NCI-H748 (cell line): ENCODE data around the gene MAP3K20.
A peak's percentile ranks its signal among the peaks of the same experiment; 100 is the strongest.
"Not testable (repeated sequence)": the region's sequence is repeated elsewhere in the genome, so short reads cannot be mapped to it uniquely, and the experiment has no call there.

ENCODE experiments used
- DNase-seq: peaks from one replicate; lab custom pipeline; 2025; ENCODE audit not compliant: unreplicated experiment; lab: John Stamatoyannopoulos, UW

The MAP3K20 gene

DNA sequence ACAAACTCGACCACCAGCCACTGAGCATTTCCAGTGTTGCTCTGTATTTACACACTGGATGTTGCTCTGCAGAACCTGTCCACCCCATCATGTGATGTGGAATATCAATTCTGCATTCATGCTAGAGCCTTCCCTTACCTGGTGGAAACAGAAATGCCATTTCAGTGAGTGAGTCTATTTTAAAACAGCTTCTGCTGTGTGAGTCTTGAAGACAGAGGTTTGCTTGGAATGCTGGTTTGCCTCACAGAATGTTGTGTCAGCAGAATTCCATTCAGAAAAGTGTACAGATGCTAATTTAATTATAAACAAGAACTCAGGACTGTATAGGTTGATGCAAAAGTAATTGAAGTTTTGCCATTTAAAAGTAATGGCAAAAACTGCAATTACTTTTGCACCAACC lies 118.3 kb downstream of the MAP3K20 start:
- DNase-seq: no peak

DNA sequence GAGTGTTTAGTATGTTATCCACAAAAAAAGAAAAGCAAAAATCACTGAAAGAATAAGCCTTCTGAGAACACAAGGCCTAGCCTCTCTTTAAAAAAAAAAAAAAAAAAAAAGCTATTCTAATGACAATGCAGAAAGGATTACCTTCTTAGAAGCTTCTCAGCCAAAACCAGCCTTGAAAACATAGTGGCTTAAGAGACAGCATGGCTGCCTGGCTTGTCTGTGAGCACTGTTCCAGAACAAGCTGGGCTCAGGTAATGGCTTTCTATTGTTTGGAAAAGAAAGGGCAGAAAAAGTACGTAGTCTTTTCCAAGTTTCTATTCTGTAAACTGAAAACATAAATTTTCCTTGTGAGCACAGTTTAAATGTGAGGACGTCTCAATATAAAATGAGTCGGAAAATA lies 119.5 kb downstream of the MAP3K20 start:
- no peak for DNase-seq

DNA sequence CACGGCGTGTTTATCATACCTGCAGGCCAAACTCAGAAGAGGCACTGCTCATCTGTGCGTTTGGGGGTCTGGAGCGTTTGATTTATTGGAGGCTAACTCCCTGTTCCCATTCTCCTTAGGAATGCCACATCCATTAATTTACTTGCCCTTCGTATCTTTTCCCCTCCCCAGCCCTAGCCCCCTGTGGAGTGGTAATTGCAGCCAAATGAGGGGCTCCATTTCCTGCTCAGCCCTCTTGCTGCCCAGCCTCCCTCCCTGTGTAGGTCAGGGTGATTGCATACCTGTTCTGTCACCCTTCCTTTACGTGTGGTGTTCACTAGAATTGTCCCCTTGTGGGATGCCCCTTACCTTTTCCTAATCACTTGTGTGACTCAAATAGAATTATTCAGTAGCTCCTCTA lies 120.4 kb downstream of the MAP3K20 start:
- DNase-seq: no peak

DNA sequence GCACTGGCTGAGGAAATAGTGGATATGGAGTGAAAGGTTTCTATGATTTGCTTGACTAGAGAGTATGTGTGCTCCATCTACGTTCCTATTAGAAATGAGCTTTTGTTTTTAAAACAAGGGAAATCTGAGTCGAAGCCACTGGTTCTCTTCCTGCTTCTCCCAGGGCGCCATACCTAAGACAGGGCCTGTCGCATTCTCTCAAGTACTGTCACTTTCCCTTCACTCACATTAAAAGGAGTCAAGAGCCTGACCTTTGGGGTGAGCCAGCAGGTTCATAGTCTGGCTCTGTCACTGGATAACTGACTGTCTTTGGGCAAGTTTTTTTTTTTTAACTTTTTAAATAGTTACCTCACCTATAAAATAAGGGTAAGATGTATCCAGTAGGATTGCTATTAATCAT lies 121.0 kb downstream of the MAP3K20 start:
- no peak for DNase-seq

DNA sequence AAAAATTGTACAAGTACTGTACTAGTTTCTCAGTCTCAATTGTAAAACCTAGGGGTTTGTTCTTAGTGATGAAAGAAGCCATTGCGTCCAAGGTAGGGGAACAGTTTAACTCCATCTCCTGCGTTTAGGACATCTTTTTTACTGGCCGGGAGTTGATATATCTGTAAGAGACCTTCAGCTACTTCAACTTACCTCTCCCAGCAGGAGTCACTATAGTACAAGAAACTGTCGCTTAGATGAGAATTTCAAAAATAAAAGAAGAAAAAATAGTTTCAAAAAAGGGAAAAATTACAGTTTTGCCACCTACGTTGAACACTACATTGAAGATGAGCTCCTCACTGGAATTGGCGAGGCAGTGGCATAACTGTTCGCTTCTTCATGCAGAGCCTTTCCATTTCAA lies 122.7 kb downstream of the MAP3K20 start:
- no peak for DNase-seq

DNA sequence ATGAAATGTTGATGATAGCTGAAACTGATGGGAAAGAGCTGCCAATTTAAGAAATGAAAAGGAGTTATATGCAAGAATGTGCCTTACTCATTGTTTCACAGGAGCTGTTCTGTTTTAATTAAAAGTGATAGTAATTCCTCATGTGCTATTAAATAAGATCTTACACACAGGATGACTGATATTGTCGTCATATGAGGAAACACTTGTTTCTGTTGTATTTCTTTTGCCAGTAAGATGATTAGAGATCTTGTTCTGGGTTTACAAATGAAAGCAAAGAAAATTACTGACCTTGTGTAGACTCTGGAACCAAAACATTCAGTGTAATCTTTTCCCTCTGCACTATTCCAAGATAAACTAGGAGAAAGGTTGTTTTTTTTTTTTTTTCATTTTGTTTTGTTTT lies 123.6 kb downstream of the MAP3K20 start:
- DNase-seq: no peak

DNA sequence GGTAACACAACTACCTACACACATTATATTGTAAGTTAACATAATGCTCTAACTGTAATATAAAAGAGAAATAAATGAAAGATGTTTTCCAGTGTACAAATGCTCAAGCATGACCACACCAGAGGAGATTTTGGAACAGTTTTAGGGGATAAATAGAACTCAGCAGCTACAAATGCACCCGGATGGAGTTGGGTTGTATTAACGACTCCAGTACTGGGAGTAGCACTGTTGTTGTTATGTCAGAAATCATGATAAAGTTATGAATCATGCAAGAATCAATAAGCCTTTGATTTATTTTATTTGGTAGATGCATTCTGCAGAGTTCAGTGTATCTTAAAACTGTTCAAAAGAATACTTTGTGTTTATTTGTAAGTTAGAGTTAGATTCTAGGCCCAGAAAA lies 126.9 kb downstream of the MAP3K20 start:
- no peak for DNase-seq

DNA sequence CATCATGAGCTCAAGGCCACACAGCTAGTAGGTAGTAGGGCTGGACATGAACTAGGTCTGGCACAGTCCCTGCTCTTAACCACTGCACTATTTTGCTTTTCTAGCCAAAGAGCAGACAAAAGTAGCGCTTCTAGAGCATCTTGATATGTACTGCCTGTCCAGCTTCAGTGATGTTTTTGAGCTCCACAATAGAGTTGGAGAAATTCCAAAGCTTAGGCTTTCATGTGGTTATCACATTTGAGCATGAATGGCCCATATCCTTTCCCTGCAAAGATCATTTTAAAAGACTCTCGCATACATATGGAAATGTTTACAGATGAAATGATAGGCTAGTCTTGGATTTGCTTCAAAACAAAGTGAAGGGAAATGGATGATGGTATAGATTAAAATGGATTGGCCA lies 128.7 kb downstream of the MAP3K20 start:
- no peak for DNase-seq

DNA sequence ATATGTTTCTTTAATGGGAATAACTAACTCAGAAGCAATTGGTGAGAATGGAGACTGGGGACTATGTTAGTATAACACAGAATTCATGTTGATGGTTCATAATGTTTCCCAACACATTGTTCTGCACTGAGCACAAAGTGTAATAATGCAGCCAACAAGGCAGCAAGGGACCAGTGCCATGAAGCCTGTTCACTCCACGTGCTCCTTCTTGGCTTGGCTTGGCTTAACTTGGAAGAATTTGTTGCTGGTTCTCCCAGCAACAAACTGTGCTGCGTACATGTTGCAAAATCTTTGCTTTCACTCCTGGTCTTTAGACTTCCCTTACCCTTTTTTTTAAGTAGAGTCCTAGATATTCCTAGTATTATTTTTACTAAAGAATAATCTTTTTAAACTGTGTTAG lies 129.7 kb downstream of the MAP3K20 start:
- no peak for DNase-seq

DNA sequence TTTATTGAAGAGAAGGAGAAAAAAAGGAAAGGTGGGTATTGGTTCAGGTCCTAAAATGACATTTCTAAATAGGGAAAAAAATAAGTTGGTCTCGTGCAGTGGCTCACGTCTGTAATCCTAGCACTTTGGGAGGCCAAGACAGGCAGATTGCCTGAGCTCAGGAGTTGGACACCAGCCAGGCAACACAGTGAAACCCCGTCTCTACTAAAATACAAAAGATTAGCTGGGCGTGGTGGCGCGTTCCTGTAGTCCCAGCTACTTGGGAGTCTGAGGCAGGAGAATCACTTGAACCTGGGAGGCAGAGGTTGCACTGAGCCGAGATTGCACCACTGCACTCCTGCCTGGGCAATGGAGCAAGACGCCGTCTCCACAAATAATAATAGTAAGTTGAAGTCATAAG lies 131.5 kb downstream of the MAP3K20 start:
- not testable (repeated sequence) for DNase-seq

DNA sequence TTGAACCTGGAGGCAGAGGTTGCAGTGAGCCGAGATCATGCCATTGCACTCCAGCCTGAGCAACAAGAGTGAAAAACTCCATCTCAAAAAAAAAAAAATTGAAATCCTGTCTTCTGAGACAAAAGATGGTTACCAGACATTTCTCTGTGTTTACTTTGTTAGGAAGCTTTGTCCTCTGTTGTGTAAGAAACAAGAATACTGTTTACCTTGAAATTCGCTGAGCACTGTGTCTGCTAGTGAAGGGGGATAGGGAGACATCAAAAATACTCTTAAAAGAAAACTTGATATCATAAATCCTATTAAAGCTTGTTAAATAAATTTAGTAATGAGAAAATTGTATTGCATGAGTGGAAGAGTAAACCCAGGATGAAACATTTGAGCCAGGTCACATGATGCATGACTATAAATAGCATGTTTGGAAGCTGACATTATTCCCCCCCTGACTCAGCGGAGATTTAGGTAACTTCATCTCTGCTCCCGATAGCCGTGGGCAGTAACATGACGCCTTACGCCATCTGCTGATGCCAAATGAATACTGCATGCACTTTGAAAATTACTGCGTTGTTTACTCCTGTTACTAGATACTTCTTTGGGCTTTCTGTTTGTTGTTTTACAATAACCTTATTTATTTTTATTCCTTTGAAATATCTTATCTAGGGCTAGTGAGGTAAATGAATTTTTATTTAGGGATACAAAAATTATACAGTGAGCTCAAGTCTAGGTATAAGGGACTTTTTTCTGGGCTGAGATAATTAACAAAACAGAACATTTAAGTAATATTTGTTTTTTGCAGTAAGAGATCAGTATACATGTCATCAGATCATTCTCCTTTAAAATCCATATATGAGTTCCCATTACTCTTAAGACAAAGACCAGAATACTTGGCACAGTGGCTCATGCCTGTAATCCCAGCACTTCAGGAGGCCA lies 134.9 kb downstream of the MAP3K20 start:
- DNase-seq: peak; percentile 80

DNA sequence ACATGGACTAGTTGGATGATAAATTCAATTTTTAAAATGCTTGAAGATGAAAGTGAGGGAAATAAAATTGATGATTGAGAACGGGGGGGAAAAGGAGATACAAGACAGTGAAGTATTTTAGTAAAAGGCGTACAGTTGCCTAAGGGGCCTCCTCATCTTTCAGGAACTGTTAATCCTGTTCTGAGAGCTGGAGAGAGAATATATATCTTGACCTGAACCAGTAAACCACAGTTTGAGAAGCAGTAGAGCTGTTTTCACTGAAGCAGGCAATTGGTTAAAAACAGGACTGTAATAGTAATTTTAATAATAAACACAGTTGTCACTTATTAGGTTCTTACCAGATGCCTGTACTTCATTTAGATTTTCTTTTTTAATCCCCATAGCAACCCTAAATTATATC lies 137.5 kb downstream of the MAP3K20 start:
- DNase-seq: no peak

DNA sequence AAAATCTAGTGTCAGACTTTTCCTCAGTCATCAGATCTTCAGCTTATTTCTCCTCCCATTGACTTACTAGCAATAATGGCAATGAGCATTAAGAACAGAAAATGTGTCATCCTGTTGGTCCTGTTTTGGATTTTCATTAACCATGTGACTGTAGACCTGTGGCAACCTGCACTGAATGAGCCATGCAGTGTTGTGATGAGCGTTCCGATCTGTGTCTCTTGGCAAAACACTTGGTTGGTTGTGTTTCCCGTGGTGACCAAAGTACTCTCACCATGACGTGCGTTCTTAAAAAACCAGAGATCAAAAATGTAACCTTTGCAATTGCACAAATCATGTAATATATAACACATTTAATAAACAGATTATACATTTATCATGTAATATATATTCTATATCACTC lies 138.6 kb downstream of the MAP3K20 start:
- DNase-seq: no peak

DNA sequence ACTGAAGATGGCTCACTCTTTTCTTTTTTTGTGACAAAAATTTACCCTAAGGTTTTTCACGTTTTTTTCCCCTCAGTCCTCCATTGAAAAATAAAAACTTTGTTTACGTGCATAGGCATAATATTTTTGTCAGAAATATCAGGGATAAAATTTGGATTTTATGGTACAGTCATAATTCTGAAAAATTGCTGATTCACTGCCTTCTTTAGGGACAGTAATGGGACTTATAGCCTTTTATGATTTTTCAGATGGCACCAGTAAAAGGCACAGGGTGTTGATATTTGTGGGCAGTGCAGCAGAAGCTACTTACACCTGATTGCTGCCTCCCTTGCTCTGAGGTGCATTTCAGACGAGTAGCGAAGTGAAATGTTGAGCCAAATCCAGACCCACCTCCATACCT lies 139.7 kb downstream of the MAP3K20 start:
- no peak for DNase-seq

DNA sequence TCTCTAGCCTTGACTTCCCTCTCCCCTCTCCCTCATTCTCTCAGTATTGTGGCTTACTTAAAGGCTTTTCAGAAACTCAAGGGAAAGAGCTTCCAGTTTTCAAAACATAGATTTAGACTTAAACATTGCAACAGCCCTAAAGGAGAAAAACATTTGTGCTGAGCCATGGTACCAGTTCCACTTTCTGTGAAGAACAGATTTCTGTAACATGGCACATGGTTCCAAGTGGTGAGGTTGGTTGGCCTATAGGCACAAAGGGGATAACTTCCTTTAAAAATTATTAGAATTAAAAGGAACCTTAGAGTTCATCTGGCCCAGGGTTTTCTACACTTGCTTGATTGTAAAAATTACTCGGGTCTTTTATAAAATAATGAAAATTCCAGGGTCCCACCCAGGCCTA lies 140.4 kb downstream of the MAP3K20 start:
- no peak for DNase-seq

DNA sequence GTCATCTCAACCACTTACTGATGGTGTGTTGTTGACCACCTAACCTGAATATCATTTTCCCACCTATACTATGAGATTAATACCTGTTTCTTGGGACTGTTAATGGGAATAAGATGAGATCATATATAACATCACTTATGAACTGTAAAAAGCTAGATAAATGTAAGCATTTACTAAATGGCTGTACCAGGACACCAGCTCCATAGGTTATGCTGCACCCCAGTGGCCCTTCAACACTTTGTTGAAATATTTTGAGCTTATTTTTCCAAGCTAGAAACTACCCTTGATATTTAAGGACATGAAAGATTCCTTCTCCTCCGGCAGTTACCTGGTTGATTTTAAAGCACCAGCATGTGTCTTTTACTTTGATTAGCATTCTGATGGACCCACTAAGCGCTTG lies 141.0 kb downstream of the MAP3K20 start:
- DNase-seq: no peak

DNA sequence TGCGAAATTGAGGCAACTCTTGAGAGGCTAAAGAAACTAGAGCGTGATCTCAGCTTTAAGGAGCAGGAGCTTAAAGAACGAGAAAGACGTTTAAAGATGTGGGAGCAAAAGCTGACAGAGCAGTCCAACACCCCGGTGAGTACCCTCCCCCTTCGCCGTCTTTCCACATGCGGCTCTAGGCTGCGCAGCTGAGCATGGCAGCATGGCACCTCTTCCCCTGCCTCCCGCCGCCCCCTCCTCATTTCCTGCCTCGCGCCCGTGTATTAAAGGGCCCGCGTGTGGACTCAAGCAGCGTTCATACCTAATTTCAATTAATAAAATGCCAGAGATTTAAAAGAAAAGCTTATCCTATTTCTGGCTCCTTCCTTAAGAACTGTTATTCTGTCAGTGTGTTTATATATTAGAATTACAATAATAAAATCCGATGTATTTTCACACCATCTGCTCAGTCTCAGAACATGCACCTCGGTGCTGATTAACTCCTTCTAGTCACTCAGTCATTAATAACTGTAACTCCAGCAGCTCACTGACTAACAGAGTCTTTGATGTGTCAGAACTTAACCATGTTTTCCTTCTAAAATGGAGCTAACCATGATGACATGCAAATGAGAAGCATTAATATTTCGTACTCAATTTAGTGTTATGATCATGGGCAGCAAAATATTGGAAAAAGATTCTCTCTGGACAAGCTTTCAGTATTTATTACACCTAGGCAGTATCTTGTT lies 141.6 kb downstream of the MAP3K20 start:
- no peak for DNase-seq

DNA sequence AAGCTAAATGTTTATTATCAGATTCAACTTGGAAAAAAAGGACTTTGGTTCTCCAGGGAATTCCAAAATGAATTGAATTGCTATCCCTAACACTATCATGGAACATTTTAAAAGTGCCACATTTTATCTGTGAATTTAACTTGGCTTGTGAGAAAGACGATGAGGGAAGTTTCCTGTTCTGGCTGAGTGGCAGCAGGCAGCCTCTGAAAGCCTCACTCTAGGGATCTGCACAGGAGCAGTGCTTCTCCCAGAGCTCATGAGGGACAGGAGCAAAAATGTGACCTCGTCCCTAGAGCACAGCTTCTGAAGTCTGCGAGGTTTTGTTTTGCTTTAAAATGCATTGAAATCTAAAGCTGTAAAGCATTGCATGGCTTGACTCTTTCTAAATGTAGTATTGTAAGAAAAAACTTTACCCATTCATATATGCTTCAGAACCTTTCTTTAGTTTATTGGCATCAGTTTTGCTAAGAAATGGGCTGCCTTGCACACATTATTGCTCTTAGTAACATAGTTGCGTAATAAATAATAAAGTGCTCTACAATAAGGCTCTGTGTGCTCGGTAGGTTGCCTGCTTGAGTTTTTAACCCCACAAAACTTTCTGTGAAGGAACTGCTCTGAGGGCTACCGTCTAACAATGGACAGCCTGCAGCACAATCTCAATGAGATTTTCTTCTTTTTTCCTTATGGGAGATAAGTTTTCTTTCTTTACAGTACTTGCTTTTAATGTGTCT lies 142.8 kb downstream of the MAP3K20 start:
- no peak for DNase-seq

DNA sequence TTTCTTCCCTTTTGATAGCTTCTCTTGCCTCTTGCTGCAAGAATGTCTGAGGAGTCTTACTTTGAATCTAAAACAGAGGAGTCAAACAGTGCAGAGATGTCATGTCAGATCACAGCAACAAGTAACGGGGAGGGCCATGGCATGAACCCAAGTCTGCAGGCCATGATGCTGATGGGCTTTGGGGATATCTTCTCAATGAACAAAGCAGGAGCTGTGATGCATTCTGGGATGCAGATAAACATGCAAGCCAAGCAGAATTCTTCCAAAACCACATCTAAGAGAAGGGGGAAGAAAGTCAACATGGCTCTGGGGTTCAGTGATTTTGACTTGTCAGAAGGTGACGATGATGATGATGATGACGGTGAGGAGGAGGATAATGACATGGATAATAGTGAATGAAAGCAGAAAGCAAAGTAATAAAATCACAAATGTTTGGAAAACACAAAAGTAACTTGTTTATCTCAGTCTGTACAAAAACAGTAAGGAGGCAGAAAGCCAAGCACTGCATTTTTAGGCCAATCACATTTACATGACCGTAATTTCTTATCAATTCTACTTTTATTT lies 145.6 kb downstream of the MAP3K20 start:
- DNase-seq: no peak

DNA sequence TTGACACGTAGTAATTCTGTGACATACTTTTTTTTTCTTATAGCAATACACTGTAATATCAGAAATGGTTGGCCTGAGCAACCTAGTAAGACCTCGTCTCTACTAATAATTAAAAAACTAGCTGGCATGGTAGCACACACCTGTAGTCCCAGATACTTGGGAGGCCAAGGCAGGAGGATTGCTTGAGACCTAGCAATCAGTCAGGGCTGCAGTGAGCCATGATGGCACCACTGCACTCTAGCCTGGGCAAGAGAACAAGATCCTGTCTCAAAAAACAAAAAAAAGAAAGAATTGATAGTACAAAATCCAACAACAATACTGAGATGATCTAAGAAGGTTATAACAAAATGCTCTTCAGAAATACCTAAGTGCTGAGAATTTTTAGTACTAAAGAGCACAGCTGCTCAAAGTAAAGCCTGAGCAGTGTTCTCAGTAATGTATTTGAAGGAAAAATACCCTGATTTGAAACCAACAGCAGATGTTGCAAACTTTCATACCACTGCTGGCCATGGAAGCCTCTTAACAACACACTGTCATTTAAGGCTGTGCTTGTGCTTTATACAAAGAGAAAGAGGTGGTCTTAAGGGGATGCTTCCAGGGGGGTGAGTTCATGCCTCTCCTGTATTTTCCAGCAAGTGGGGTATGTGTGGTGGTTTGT lies 146.4 kb downstream of the MAP3K20 start:
- DNase-seq: no peak

DNA sequence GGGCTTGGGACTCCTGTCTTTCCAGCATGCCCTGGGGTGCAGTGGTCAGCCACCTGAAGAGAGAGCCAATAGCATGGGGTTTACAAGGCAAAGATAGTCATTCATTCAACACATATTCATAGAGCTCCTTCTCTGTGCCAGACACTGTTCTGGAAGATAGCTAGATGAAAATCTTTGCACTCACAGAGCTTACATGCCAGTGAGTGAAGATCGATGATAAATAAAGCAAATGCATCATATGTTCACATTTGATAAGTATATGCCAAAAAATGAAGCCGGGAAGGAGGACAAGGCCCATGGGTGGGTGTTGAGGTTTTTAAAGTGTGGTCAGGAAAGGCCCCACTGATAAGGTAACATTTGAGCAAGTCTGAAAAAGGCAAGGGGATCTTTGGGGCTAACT lies 148.2 kb downstream of the MAP3K20 start:
- DNase-seq: no peak
